Fibroblast of mammary gland (primary cell): Measurements from ENCODE around the gene SELENOP.
"Not testable (repeated sequence)": the region's sequence is repeated elsewhere in the genome, so short reads cannot be mapped to it uniquely, and the experiment has no call there.

ENCODE experiments used
- DNase-seq: peaks from one replicate; pipeline ENCODE4 v3.0.0-alpha.2; 2010; ENCODE audit warnings: low read depth
- H3K4me3 ChIP-seq: 2 replicates; pipeline ENCODE4 v1.5.1; 2011; ENCODE audit warnings: low read depth, mild to moderate bottlenecking, low read length, moderate library complexity; ENCODE audit not compliant: control insufficient read depth
- CTCF ChIP-seq: conservative IDR thresholded peaks from 2 replicates; pipeline ENCODE4 v1.5.1; 2011; ENCODE audit warnings: low read depth, low read length, inconsistent platforms; ENCODE audit not compliant: control insufficient read depth, insufficient read depth

SELENOP gene

GRCh38 chr5:42852826-42853225, 41.1 kb upstream of the SELENOP start:
- no peak for DNase-seq
- H3K4me3 ChIP-seq, result no peak overlapping the region
- no peak for TF ChIP-seq CTCF

DNA sequence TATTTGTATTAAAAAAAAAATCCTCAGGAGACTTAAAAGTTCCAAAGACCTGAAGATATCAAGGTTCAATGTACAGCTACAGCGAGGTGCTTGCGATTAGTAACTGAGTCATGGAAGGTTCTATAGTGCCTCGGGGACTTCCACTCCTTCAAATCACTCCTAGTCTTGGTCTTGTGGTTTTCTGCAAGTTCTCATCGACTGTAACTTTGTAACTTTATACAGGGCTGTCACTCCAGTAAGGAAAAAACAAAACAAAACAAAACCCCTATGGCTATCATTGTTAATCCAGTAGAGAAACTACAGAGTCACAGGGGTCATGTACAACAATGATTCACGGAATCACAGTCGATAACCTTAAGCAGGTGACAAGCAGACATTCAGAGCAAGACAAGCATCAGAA, 39.8 kb upstream of the SELENOP start:
- TF ChIP-seq CTCF, result no peak
- H3K4me3 ChIP-seq, result no peak overlapping the region
- no peak for DNase-seq

GRCh38 chr5:42848545-42848944, 36.9 kb upstream of the SELENOP start:
- DNase-seq, result no peak
- TF ChIP-seq CTCF, result no peak
- no peak overlapping the region for H3K4me3 ChIP-seq

- not testable (repeated sequence) for H3K4me3 ChIP-seq
These were observed 32.7 kb upstream of the SELENOP start for GRCh38 chr5:42844408-42844807.

GRCh38 chr5:42843675-42844292, 32.1 kb upstream of the SELENOP start:
- TF ChIP-seq CTCF, result no peak
- DNase-seq, result no peak

More at GRCh38 chr5:42844408-42844807, 32.7 kb upstream of the SELENOP start:
- DNase-seq, result not testable (repeated sequence)

GRCh38 chr5:42842921-42843641, 31.4 kb upstream of the SELENOP start:
- H3K4me3 ChIP-seq, result no peak overlapping the region
- peak; percentile 46 for DNase-seq
- no peak for TF ChIP-seq CTCF

More at GRCh38 chr5:42843675-42844292, 32.1 kb upstream of the SELENOP start:
- H3K4me3 ChIP-seq, result no peak overlapping the region

DNA sequence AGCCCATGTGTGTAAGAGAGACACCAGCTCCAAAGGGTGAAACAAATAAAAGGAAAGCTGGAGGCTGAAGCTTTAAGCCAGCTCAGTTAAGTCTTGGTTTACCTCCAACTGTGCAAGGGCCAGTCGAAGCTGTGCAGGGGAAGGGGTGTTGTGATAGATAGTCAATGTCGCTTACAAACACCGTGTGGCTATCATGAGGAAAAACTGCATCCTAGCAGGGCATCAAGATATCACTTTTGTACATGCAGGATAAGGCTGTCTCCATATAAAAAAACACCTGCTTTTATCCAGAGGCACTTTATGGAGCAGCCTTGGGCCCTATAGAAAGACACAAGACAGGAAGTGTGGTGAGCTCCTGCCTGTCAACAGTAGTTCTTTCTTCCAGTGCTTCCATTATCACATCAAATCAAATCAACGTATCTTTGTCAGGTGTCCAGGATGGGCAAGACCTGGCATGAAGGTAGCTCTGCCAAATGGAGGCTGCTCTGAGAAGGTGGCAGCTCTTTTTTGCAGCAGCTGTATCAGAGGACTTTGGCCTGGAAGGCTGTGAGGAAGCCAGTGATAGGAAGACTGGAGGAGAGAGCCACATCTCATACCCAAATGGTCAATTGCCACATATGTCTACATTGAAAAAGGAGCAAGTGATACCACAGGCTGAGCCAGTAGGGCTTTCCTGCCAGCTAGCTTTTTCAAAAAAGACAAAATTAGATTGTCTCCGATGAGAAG, 29.3 kb upstream of the SELENOP start:
- no peak overlapping the region for H3K4me3 ChIP-seq
- no peak for TF ChIP-seq CTCF
- no peak for DNase-seq
